Measurements from ENCODE around the gene FUT8.
"Not testable (repeated sequence)": the region's sequence is repeated elsewhere in the genome, so short reads cannot be mapped to it uniquely, and the experiment has no call there.

FUT8 gene

GRCh38 chr14:65415613-65416012, 3.1 kb downstream of the FUT8 start:
- Histone ChIP-seq H3K4me3 (ENCODE audit: insufficient read length, low read depth) (no peak overlapping the region), H3K9ac (ENCODE audit: insufficient read length, low read depth) (no peak overlapping the region), H3K27me3 (ENCODE audit: insufficient read depth, insufficient read length) (no peaks in the 10 kb centered on the region), H3K36me3 (ENCODE audit: insufficient read depth, insufficient read length, low read length) (no peaks in the 10 kb centered on the region), H3K9me3 (ENCODE audit: insufficient read depth, low read length) (no peaks in the 10 kb centered on the region), H3K4me1 (ENCODE audit: insufficient read depth, insufficient read length) (no peaks in the 10 kb centered on the region)
- TF ChIP-seq SUZ12 (IDR thresholded peaks at IDR 0.05; ENCODE audit: extremely low read depth, insufficient read depth, insufficient read length) = no peak
- TF ChIP-seq ZNF274 (IDR thresholded peaks at IDR 0.05; ENCODE audit: low read depth, low read length) = no peak
- TF ChIP-seq YY1 (IDR thresholded peaks at IDR 0.05; ENCODE audit: insufficient read depth, insufficient read length) = no peak
- DNase-seq (ENCODE audit: low read depth, low spot score) = no peak

- TF ChIP-seq YY1 (IDR thresholded peaks at IDR 0.05; ENCODE audit: insufficient read depth, insufficient read length) (no peak), ZNF274 (IDR thresholded peaks at IDR 0.05; ENCODE audit: low read depth, low read length) (no peak), SUZ12 (IDR thresholded peaks at IDR 0.05; ENCODE audit: extremely low read depth, insufficient read depth, insufficient read length) (no peak)
- no peaks in the 10 kb centered on the region for H3K4me1 ChIP-seq (ENCODE audit: insufficient read depth, insufficient read length)
- H3K4me3 ChIP-seq (ENCODE audit: insufficient read length, low read depth) = no peak overlapping the region
- H3K9ac ChIP-seq (ENCODE audit: insufficient read length, low read depth) = no peak overlapping the region
- no peaks in the 10 kb centered on the region for H3K27me3 ChIP-seq (ENCODE audit: insufficient read depth, insufficient read length)
- no peaks in the 10 kb centered on the region for H3K36me3 ChIP-seq (ENCODE audit: insufficient read depth, insufficient read length, low read length)
- no peak for DNase-seq (ENCODE audit: low read depth, low spot score)
- H3K9me3 ChIP-seq (ENCODE audit: insufficient read depth, low read length) = no peaks in the 10 kb centered on the region
These were observed 7.2 kb downstream of the FUT8 start for GRCh38 chr14:65419593-65420252.

DNA sequence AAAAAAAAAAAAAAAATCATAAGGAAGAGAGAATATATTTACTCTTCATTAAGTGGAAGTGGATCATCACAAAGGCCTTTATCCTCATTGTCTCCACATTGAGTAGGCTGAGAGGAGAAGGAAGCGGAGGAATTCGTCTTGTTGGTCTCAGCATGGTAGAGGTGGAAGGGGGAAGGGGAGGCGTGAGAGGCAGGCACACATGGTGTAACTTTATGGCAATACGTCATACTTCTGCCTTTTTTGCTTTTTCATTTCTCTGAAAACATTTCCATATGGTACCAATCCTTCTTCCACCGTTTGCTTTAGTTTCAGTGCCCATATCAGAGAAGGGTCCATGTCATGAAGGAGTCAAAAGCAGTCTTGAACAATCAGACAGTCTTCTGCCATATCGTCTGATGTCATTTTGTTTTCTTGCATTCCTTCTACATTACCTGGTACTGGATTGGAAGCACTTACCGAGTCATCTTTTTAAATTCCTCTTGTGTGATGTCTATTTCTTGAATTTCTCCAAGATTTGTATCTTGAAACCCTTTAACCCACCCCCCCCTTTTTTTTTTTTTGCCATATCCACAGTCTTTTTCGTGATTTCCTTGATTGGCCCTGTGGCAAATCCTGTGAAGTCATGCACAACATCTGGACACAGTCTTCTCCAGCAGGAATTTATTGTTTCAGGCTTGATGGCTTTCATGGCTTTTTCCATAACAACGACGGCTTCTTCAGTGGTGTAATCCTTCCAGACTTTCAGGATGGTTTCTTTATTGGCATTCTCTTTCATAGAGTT, 8.9 kb downstream of the FUT8 start:
- no peaks in the 10 kb centered on the region for H3K36me3 ChIP-seq (ENCODE audit: insufficient read depth, insufficient read length, low read length)
- no peak for TF ChIP-seq SUZ12 (IDR thresholded peaks at IDR 0.05; ENCODE audit: extremely low read depth, insufficient read depth, insufficient read length)
- no peak for TF ChIP-seq YY1 (IDR thresholded peaks at IDR 0.05; ENCODE audit: insufficient read depth, insufficient read length)
- TF ChIP-seq ZNF274 (IDR thresholded peaks at IDR 0.05; ENCODE audit: low read depth, low read length) = no peak
- DNase-seq (ENCODE audit: low read depth, low spot score) = no peak
- no peaks in the 10 kb centered on the region for H3K9me3 ChIP-seq (ENCODE audit: insufficient read depth, low read length)
- no peaks in the 10 kb centered on the region for H3K4me1 ChIP-seq (ENCODE audit: insufficient read depth, insufficient read length)
- H3K9ac ChIP-seq (ENCODE audit: insufficient read length, low read depth) = no peak overlapping the region
- H3K4me3 ChIP-seq (ENCODE audit: insufficient read length, low read depth) = no peak overlapping the region
- no peaks in the 10 kb centered on the region for H3K27me3 ChIP-seq (ENCODE audit: insufficient read depth, insufficient read length)

DNA sequence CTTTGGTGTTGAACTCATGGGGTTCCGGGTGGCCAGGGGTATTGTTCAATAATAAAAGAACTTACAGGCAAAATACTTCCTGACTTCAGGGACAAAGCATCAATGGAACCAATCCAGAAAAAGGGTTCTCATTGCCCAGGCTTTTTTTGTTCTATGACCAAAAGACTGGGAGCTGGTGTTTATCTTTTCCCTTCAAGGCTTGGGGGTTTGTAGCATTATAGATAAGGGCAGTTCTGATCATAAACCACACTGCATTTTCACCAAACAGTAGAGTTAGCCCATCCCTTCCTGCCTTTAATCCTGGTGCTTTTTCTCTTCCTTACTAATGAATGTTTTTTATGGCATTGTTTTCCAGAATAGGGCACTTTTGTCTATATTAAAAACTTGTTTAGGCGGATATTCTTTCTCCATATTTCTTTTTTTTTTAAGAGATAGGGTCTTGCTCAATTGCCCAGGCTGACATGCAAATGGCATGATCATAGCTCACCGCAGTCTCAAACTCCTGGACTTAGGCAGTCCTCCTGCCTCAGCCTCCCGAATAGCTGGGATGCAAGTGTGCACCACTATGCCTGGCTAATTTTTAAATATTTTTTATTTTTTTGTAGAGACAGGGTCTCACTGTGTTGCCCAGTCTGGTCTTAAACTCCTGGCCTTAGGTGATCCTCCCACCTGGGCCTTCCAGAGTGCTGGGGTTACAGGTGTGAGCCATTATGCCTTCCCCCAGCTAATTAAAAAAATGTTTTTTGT, 9.7 kb downstream of the FUT8 start:
- Histone ChIP-seq H3K4me1 (ENCODE audit: insufficient read depth, insufficient read length) (no peaks in the 10 kb centered on the region), H3K4me3 (ENCODE audit: insufficient read length, low read depth) (no peak overlapping the region), H3K36me3 (ENCODE audit: insufficient read depth, insufficient read length, low read length) (no peaks in the 10 kb centered on the region), H3K9ac (ENCODE audit: insufficient read length, low read depth) (no peak overlapping the region), H3K9me3 (ENCODE audit: insufficient read depth, low read length) (no peaks in the 10 kb centered on the region), H3K27me3 (ENCODE audit: insufficient read depth, insufficient read length) (no peaks in the 10 kb centered on the region)
- no peak for DNase-seq (ENCODE audit: low read depth, low spot score)
- TF ChIP-seq SUZ12 (IDR thresholded peaks at IDR 0.05; ENCODE audit: extremely low read depth, insufficient read depth, insufficient read length) (no peak), ZNF274 (IDR thresholded peaks at IDR 0.05; ENCODE audit: low read depth, low read length) (no peak), YY1 (IDR thresholded peaks at IDR 0.05; ENCODE audit: insufficient read depth, insufficient read length) (no peak)

- Histone ChIP-seq H3K36me3 (ENCODE audit: insufficient read depth, insufficient read length, low read length) (no peaks in the 10 kb centered on the region), H3K4me3 (ENCODE audit: insufficient read length, low read depth) (no peak overlapping the region), H3K4me1 (ENCODE audit: insufficient read depth, insufficient read length) (no peaks in the 10 kb centered on the region), H3K9ac (ENCODE audit: insufficient read length, low read depth) (no peak overlapping the region), H3K9me3 (ENCODE audit: insufficient read depth, low read length) (no peaks in the 10 kb centered on the region), H3K27me3 (ENCODE audit: insufficient read depth, insufficient read length) (no peaks in the 10 kb centered on the region)
- DNase-seq (ENCODE audit: low read depth, low spot score) = no peak
- no peak for TF ChIP-seq SUZ12 (IDR thresholded peaks at IDR 0.05; ENCODE audit: extremely low read depth, insufficient read depth, insufficient read length)
- no peak for TF ChIP-seq ZNF274 (IDR thresholded peaks at IDR 0.05; ENCODE audit: low read depth, low read length)
- no peak for TF ChIP-seq YY1 (IDR thresholded peaks at IDR 0.05; ENCODE audit: insufficient read depth, insufficient read length)
These were observed 11.5 kb downstream of the FUT8 start for GRCh38 chr14:65423982-65424381.

DNA sequence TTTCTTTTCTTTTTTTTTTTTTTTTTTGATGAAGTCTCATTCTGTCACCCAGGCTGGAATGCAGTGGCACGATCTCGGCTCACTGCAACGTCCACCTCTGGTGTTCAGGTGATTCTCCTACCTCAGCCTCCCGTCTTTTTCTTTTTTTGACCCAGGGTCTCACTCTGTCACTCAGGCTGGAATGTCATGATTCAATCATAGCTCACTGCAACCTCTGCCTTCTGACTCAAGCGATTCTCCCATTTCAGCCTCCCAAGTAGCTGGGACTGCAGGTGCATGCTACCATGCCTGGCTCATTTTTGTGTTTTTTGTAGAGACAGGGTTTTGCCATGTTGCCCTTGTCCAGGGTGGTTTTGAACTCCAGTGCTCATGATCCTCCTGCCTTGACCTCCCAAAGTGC, 12.0 kb downstream of the FUT8 start:
- no peaks in the 10 kb centered on the region for H3K27me3 ChIP-seq (ENCODE audit: insufficient read depth, insufficient read length)
- TF ChIP-seq ZNF274 (IDR thresholded peaks at IDR 0.05; ENCODE audit: low read depth, low read length) (no peak), SUZ12 (IDR thresholded peaks at IDR 0.05; ENCODE audit: extremely low read depth, insufficient read depth, insufficient read length) (no peak), YY1 (IDR thresholded peaks at IDR 0.05; ENCODE audit: insufficient read depth, insufficient read length) (no peak)
- DNase-seq (ENCODE audit: low read depth, low spot score) = no peak
- H3K4me1 ChIP-seq (ENCODE audit: insufficient read depth, insufficient read length) = no peaks in the 10 kb centered on the region
- H3K36me3 ChIP-seq (ENCODE audit: insufficient read depth, insufficient read length, low read length) = no peaks in the 10 kb centered on the region
- H3K4me3 ChIP-seq (ENCODE audit: insufficient read length, low read depth) = no peak overlapping the region
- no peaks in the 10 kb centered on the region for H3K9me3 ChIP-seq (ENCODE audit: insufficient read depth, low read length)
- no peak overlapping the region for H3K9ac ChIP-seq (ENCODE audit: insufficient read length, low read depth)

GRCh38 chr14:65425885-65426284, 13.4 kb downstream of the FUT8 start:
- no peak for DNase-seq (ENCODE audit: low read depth, low spot score)
- Histone ChIP-seq H3K27me3 (ENCODE audit: insufficient read depth, insufficient read length) (no peaks in the 10 kb centered on the region), H3K4me1 (ENCODE audit: insufficient read depth, insufficient read length) (no peaks in the 10 kb centered on the region), H3K4me3 (ENCODE audit: insufficient read length, low read depth) (no peak overlapping the region), H3K9ac (ENCODE audit: insufficient read length, low read depth) (no peak overlapping the region), H3K9me3 (ENCODE audit: insufficient read depth, low read length) (no peaks in the 10 kb centered on the region), H3K36me3 (ENCODE audit: insufficient read depth, insufficient read length, low read length) (no peaks in the 10 kb centered on the region)
- TF ChIP-seq SUZ12 (IDR thresholded peaks at IDR 0.05; ENCODE audit: extremely low read depth, insufficient read depth, insufficient read length) (no peak), YY1 (IDR thresholded peaks at IDR 0.05; ENCODE audit: insufficient read depth, insufficient read length) (no peak), ZNF274 (IDR thresholded peaks at IDR 0.05; ENCODE audit: low read depth, low read length) (no peak)

GRCh38 chr14:65426902-65427301, 14.4 kb downstream of the FUT8 start:
- not testable (repeated sequence) for H3K4me3 ChIP-seq (ENCODE audit: insufficient read length, low read depth); H3K9ac ChIP-seq (ENCODE audit: insufficient read length, low read depth); DNase-seq (ENCODE audit: low read depth, low spot score); H3K36me3 ChIP-seq (ENCODE audit: insufficient read depth, insufficient read length, low read length); H3K9me3 ChIP-seq (ENCODE audit: insufficient read depth, low read length); H3K27me3 ChIP-seq (ENCODE audit: insufficient read depth, insufficient read length); H3K4me1 ChIP-seq (ENCODE audit: insufficient read depth, insufficient read length)
